Measurements from ENCODE around the gene SH3GL3.

Gene SH3GL3

GRCh38 chr15:83610901-83611685 is 164.0 kb downstream of the SH3GL3 start:
- no peak for DNase-seq (ENCODE audit: low read depth in 2 of 3, low spot score in 2 of 3)

DNA sequence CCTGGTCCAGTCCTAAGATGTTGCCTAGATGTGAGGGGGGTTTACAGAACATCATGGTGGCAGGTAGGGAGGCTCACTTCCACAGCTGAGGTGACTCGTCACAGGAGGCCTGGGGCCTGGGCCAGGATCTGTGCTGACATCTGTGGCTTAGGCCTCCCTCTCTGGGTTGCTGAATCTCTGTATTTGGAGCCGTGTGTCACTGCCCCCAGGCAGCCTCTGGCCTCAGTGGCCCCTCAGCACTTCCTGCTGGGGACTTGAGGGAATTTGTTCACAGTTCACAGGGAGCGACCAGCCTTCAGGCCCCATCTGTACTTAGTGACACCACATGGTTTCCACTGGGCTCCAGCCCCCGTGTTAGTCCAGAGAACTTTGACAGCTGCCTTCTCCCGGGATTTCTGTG is 165.1 kb downstream of the SH3GL3 start:
- no peak for DNase-seq (ENCODE audit: low read depth in 2 of 3, low spot score in 2 of 3)

DNA sequence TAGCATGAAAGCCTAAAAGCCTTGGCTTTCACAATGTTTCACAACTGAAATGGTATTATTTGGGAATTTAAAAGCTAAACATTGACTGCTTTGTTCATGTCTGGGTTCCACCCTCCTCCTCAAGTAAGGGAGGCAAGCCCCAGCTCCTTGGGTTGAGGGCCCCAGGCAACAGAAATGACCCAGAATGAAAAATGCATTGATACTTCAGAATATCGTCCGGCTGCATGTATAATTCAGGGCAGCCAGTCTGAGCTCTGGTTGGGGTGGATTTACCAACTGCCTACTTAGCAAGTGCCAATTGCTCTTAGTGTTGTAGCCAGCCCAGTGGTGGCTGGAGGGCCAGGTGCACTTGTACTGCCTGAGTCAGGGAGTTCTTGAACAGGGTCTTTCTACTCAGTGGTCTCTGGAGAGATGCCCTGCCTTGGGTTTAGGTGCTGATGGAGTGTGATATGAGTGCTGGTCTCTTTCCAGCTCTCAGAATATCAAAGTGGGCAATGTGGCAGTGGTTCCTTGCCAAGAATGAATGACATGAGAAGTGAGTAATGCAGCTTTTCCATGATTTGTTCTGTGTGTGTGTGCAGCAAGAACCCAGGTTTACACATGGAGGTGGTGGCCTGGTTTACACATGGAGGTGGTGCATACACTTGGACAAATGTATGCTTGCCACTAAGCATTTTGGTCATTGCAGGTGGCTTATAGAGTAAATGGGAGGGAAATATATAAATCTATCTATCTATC is 165.9 kb downstream of the SH3GL3 start:
- DNase-seq (ENCODE audit: low read depth in 2 of 3, low spot score in 2 of 3): no peak

DNA sequence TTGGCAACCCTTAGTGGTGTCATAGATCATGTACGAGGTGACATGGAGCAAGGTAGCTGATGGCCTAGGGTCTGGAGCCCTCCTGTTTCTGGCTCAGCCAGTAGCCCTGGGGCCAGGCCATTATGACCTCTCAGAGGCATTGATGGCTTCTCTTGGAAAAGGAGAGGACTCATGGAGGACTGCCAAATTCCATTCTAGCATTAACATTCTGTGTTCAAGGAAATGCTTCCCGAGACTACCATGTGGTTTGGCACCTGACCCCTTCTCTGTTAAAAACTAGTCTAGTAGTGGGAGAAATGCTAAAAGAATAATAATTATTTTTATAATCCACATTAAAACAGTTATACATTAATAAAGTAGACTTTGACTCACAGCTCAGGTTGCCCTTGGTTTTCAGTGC is 166.6 kb downstream of the SH3GL3 start:
- DNase-seq (ENCODE audit: low read depth in 2 of 3, low spot score in 2 of 3): no peak

DNA sequence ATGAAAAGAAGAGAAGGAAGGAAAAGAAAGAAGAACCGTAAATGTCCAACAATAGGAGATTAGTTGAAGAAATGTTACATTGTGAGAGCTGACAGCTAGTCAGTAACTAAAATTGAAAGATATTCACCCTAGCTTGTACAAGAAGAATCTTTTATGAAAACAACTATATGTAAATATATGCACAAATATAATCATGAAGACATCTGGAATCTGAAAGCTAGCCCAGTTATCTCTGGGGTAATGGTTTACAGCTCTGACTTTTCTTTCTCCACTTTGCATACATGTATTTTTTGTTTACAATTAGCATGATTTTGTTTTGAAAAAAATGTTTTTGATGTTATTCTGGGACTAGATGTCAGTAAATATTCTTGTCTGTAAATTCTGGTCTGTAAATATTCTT is 169.7 kb downstream of the SH3GL3 start:
- DNase-seq (ENCODE audit: low read depth in 2 of 3, low spot score in 2 of 3): no peak

DNA sequence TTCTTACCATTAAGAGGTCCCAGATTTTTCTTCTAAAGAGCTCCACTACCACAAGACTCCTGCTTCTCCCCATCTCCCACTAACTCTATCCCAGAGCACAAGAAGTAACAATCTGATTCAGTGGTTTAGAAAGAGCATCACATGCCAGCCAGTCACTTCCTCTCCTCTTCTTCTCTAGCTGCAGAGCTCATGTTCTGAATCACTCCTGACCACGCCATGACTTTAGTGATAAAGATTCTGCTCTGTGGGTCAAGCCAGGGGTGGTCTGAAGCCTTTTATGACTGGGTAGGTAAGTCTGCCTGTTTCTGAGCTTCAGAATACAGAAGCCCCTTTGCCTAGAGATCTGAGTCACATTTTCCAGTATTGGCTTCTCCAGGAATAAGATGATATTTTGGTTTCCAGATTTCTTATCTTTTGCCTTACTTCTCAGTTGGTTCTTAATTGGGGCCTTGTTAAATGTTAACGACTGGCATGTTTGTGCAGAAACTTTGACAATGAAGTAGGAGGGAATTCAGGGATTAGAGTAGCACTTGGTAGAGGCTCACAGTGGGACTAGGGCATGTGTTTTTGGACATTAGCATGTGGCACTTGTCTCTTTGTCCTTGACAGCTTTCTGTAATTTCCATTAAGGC is 179.1 kb downstream of the SH3GL3 start:
- no peak for DNase-seq (ENCODE audit: low read depth in 2 of 3, low spot score in 2 of 3)

DNA sequence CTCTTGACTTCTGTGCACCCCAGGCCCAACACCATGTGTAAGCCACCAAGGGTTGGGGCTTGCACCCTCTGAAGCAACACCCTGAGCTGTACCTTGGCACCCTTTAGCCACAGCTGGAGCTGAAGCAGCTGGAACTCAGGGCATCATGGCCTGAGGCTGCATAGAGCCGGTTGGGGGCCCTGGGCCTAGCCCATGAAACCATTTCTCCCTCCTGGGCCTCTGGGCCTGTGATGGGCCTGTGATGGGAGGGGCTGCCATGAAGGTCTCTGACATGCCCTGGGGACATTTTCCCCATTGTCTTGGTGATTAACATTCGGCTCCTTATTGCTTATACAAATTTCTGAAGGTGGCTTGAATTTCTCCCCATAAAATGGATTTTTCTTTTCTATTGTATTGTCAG is 184.4 kb downstream of the SH3GL3 start:
- DNase-seq (ENCODE audit: low read depth in 2 of 3, low spot score in 2 of 3): no peak

DNA sequence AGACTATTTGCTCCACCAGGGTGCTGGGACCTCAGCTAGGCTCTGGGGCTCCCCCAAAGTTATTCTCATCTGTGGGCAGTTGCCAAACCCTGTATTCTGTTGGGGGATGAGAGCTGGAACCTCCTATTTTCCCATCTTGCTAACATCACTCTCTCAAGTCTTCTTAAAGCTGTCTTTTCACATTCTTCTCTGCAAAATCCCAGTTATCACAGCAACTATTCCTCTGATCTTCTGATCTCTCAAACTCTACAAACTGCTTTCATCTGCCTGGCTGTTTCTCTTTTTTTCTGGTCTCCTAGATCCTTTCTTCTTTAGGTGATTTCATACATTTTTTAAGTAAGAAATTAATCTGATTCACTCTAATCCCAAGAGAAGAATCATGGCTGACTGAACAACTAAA is 196.1 kb downstream of the SH3GL3 start:
- no peak for DNase-seq (ENCODE audit: low read depth in 2 of 3, low spot score in 2 of 3)

DNA sequence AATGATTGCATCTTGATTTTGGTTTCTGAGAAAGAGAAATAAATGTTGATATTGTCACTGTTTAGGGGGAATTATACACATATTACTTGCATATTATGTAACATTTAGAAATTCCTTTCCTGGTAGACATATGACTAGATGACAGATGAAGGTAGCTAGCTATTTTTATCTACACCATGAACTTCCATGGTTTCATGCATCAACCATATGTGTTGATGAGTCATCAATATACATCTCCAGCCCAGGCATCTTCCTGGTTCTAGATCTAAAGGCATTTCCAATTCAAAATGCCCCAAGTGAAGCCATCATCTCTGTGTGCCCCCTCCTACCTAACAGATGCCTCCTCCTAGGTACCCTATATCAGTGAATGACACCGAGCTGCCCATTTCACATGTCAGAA is 197.3 kb downstream of the SH3GL3 start:
- no peak for DNase-seq (ENCODE audit: low read depth in 2 of 3, low spot score in 2 of 3)

DNA sequence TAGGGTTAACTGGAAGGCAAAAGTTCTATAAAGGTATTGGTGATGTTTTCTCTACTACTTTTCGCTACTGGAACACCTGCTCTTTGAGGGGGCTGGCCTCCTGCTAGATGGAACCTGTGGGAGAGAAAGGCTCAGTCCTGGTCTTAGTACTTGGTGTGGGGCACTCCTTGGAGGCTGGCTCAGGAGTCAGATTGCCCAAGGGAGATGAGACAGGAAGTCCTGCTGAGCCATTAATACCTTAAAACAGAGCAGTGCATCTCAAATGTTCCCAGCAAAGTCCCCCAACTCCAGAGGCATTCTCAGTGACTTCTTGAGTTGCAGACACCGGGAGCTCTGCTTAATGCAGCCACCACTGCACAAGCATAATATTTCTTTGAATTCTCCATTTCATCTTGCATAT is 203.7 kb downstream of the SH3GL3 start:
- DNase-seq (ENCODE audit: low read depth in 2 of 3, low spot score in 2 of 3): no peak

DNA sequence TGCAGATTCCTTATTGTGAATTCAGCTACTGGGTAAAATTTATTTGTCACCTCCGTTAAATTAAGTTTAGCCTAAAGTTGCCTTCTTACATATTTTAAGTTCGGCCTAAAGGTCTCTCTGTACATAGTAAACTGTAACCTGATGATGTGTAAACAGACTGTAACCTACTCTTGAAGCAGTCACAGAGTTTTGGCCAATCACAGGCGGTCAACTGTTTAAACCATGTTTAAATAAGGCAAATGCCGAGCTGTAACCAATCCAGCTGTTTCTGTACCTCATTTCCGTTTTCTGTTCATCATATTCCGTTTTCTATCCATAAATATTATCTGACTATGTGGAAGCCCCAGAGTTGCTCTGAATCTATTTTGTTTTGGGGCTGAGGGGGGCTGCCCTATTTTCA is 204.4 kb downstream of the SH3GL3 start:
- no peak for DNase-seq (ENCODE audit: low read depth in 2 of 3, low spot score in 2 of 3)

DNA sequence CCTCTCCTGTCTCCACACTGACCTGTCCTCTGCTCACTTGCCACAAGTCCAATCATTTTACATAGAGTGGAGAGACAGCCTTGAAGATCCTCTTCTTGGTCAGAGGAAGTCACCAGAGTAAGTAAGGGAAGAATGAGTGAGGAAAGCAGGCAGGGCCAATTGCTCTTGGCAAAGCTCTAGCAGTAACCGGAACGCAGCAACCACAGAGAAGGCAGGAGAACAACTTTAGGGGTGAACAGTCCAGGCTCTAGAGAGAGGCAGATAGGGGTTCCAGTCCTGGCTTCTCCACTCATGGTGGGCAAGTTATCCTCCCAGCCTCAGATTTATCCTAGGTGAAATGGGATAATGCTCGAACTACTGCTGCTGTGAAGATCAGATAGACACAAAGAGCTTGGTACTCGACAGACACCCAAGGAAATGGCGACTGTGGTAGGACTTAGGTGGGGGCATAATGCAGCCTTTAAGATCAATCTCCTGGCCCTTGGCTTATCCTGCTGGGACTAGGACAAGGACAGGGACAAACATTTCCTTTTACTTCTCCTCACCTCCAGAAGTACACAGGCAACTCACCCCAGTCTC is 205.6 kb downstream of the SH3GL3 start:
- no peak for DNase-seq (ENCODE audit: low read depth in 2 of 3, low spot score in 2 of 3)

- DNase-seq (ENCODE audit: low read depth in 2 of 3, low spot score in 2 of 3): no peak
Measured at GRCh38 chr15:83653288-83653638, 206.1 kb downstream of the SH3GL3 start.

DNA sequence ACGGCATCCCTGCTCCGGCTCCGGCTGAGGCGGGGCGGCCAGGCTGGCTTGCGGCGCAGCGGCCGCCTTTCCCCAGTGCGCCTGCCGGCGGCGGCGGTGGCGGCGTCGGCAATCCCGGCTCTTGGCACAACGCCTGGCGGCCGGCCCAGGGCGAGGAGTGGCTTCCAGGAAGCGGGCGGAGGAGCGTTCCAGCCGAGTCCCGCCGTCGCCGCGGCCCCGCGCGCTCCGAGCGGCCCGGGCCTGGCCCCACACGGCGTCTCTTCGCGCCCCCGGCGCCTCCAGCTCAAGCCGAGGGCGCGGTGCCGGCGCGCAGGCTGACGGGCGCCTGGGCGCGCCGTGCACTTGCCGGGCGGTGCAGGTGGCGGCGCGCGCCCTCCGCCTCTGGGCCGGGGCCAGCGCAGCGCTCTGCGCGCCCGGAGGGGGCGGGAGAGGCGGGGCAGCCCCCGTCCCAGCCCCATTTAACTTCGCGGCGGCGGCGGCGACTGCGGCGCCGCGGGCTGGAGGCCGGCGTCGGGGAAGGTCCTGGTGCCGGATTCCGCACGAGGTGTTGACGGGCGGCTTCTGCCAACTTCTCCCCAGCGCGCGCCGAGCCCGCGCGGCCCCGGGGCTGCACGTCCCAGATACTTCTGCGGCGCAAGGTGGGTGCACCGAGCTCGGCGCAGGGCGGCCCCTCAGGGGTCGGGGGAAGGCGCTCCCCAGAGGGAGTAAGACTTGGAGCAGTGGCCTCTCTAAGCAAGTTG is 206.7 kb downstream of the SH3GL3 start, which contains the start of gene ADAMTSL3:
Gene ADAMTSL3 (plus strand): TSS at position 485 of the 740 bp plus-strand sequence. CDS start 1,639 bp downstream, outside the sequence.
- no peak for DNase-seq (ENCODE audit: low read depth in 2 of 3, low spot score in 2 of 3)

GRCh38 chr15:83654379-83655236 is 207.5 kb downstream of the SH3GL3 start:
- no peak for DNase-seq (ENCODE audit: low read depth in 2 of 3, low spot score in 2 of 3)

- DNase-seq (ENCODE audit: low read depth in 2 of 3, low spot score in 2 of 3): no peak
Measured at GRCh38 chr15:83655237-83655616, 208.1 kb downstream of the SH3GL3 start.

GRCh38 chr15:83656192-83656591 is 209.1 kb downstream of the SH3GL3 start:
- DNase-seq (ENCODE audit: low read depth in 2 of 3, low spot score in 2 of 3): no peak

GRCh38 chr15:83656943-83657528 is 209.9 kb downstream of the SH3GL3 start:
- no peak for DNase-seq (ENCODE audit: low read depth in 2 of 3, low spot score in 2 of 3)

DNA sequence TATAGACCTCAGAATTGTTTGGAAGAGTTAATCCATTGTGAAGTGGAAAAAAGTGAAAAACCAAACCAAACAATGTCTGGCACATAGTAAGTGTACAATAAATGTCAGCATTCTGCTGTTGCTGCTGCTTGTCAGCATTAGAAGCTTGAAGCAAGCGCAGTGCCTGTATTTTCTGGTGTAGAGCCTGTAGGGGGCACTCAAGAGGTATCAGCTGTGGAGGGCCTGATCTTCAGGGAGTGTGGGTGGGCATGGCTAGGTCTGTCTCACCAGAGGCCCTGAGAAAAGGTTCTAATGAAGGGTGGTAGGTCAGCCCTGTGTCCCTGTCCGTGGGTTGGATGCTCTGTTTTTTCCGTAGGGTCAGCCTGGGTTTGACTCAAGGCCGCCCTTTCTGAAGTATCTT is 210.4 kb downstream of the SH3GL3 start:
- DNase-seq (ENCODE audit: low read depth in 2 of 3, low spot score in 2 of 3): no peak
